Renal cortical epithelial cell (primary cell): ENCODE results near the gene OGFR. TPM values are rescaled to one million over a fixed set of nuclear protein-coding genes. Genes with fewer than 3 reads are reported as not detected.
"Not testable (repeated sequence)": the region's sequence is repeated elsewhere in the genome, so short reads cannot be mapped to it uniquely, and the experiment has no call there.

Experiments
- DNase-seq: peaks from one replicate; pipeline ENCODE4 v3.0.0-alpha.2; 2011; ENCODE audit warnings: low read depth
- total RNA-seq: library from RNA; depleted of rRNA; stranded (reverse); fragments of >200 nt; gene quantifications from 2 replicates; pipeline ENCODE4 v1.2.3, GENCODE V29; 2014

The OGFR gene
- total RNA-seq, 1 donor from 2014 or later, result 45.8 TPM

GRCh38 chr20:62839816-62840215 is 35.2 kb downstream of the OGFR start:
- DNase-seq, result no peak

GRCh38 chr20:62840244-62841197 is 35.9 kb downstream of the OGFR start:
- DNase-seq, result no peak

- no peak for DNase-seq
Observed at GRCh38 chr20:62841705-62842212, 37.1 kb downstream of the OGFR start.

GRCh38 chr20:62843656-62844055 is 39.0 kb downstream of the OGFR start:
- peak; percentile 88 for DNase-seq

- DNase-seq, result no peak
Observed at GRCh38 chr20:62844182-62844581, 39.5 kb downstream of the OGFR start.

GRCh38 chr20:62845416-62846160 is 41.0 kb downstream of the OGFR start:
- DNase-seq, result no peak

- no peak for DNase-seq
Observed at GRCh38 chr20:62846166-62846890, 41.7 kb downstream of the OGFR start.

GRCh38 chr20:62848917-62849316 is 44.3 kb downstream of the OGFR start:
- not testable (repeated sequence) for DNase-seq

GRCh38 chr20:62849431-62849830 is 44.8 kb downstream of the OGFR start:
- DNase-seq, result no peak

- DNase-seq, result no peak
Observed at GRCh38 chr20:62850333-62850974, 45.8 kb downstream of the OGFR start.

GRCh38 chr20:62852196-62852595 is 47.6 kb downstream of the OGFR start:
- no peak for DNase-seq

- no peak for DNase-seq
Observed at GRCh38 chr20:62852841-62853240, 48.2 kb downstream of the OGFR start.

GRCh38 chr20:62853304-62853703 is 48.7 kb downstream of the OGFR start:
- DNase-seq, result not testable (repeated sequence)

GRCh38 chr20:62854121-62854520 is 49.5 kb downstream of the OGFR start:
- no peak for DNase-seq

GRCh38 chr20:62855120-62855519 is 50.5 kb downstream of the OGFR start:
- no peak for DNase-seq

GRCh38 chr20:62856931-62857619 is 52.4 kb downstream of the OGFR start:
- no peak for DNase-seq

GRCh38 chr20:62858058-62858830 is 53.6 kb downstream of the OGFR start:
- DNase-seq, result no peak

GRCh38 chr20:62859721-62860120 is 55.1 kb downstream of the OGFR start:
- no peak for DNase-seq

- DNase-seq, result peak; percentile 21
Observed at GRCh38 chr20:62860391-62860923, 55.8 kb downstream of the OGFR start.
